HG03280 (cell line): ENCODE data around the gene UNC5C.

ENCODE experiments used
- ATAC-seq: cut with Tn5 transposase; IDR thresholded peaks from one replicate; pipeline ENCODE4 v1.9.1; 2021; ENCODE audit warnings: mild to moderate bottlenecking, moderate library complexity; ENCODE audit not compliant: unreplicated experiment

The UNC5C gene

GRCh38 chr4:95409750-95410149, 139.0 kb downstream of the UNC5C start:
- no peak for ATAC-seq

- ATAC-seq = no peak
These were observed 139.6 kb downstream of the UNC5C start for GRCh38 chr4:95409127-95409526.

GRCh38 chr4:95402299-95402698, 146.5 kb downstream of the UNC5C start:
- no peak for ATAC-seq

GRCh38 chr4:95398217-95398616, 150.6 kb downstream of the UNC5C start:
- ATAC-seq = no peak

DNA sequence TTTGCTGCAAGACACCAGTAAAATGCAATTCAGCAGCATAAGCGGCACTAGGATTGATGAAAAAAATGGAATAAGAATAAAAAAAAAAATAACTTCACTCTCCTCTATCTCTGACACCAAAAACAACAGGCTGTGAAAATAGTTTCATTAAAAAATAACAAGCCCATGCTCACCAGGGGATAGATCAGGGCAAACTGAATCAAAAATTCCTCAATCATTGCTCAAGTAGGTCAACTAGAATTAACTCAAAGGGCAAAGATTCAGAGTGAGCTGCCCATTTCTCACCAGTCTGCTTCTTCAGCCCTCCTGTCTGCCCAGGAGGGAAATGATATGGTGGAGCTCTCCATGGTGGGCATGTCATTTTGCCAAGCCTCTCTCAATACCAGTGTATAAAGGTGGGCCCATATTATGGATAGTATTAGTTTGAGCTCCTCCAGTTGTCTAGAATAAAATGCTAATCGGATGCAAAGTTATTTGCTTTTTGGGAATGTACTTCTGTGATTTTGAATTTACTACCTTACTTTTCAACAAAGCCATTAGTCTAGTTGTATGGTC, 153.9 kb downstream of the UNC5C start:
- no peak for ATAC-seq

- ATAC-seq = no peak
These were observed 155.0 kb downstream of the UNC5C start for GRCh38 chr4:95393821-95394220.

DNA sequence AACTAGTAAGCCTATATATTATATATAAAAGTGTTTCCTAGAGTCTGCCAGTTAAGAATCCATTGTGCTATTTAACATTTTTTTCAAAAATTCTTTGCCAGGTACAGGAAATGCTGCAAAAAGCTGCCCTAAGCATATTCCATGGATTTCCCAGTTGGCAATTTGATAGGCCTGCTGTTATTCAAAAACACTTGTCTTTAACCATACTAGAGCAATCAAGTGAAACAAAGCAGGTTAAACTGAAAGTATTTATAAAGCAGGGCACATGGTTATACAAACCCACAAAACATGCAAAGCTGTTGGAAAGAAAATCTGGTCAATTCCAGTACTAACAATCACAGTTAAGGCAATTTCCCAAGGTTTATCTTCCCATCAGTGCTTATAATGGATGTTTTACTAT, 159.9 kb downstream of the UNC5C start:
- no peak for ATAC-seq

DNA sequence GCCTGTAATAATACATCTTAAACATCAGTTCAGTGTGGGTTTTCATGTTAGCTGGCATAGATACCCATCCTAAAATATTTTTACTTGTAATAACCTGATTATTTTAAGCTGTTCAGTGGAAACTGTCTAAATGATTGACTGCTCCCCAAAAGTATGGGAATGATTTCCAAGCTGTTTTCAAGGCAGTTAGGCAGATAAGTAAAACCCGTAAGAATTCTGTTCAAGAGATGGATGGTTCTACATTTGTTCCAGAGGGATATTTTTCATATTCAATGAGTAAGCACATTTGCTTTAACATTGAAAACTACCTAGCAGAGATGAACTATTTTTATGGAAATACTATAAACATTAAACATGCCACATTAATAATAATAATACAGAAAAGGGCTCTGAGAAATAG, 161.1 kb downstream of the UNC5C start:
- no peak for ATAC-seq

GRCh38 chr4:95386410-95386809, 162.4 kb downstream of the UNC5C start:
- no peak for ATAC-seq

GRCh38 chr4:95381843-95382580, 166.8 kb downstream of the UNC5C start:
- no peak for ATAC-seq

DNA sequence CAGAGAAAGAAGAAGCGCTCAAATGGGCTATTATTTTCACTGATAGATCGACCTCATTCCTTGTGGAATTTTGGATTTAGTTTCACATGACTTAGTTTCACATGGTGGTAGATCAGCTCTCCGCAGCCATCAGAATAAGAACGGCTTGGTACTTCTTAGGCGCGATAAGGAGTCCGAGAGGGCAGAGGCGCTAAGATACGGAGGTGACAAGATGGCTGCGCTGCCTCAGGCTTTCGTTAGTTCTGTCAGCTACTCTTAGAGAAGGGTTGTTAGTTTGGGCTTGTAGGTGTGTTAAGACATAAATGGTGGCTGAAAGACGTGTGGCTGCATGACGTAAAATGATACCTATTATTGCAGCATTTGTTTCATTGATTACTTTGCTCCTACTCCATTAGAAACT, 169.1 kb downstream of the UNC5C start:
- ATAC-seq = no peak

DNA sequence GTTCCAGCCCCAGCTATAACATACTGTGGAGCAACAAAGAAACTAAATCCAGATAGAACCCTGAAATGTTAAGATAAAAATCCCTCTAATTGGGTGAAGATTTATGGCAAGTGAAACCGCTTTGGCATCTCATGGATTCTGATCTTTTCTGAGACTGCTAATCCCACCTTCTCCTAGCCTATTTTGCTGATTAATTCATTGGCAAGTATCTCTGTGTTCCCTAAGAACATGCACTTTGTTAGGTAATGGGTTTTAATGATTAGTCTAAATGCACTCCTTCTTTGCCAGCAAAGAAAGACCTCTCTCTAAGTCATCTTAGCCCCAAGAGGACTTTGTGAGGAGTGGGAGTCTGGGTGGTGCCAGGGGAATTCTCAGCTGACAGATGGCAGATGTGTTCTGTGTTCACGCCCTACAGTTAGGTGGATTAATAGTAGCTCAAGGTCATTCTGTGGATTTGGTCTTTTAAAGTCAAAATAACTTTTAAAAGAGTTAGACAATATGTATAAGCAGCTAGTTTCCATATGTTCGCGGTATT, 171.3 kb downstream of the UNC5C start:
- ATAC-seq = no peak

GRCh38 chr4:95371476-95372224, 177.1 kb downstream of the UNC5C start:
- no peak for ATAC-seq

DNA sequence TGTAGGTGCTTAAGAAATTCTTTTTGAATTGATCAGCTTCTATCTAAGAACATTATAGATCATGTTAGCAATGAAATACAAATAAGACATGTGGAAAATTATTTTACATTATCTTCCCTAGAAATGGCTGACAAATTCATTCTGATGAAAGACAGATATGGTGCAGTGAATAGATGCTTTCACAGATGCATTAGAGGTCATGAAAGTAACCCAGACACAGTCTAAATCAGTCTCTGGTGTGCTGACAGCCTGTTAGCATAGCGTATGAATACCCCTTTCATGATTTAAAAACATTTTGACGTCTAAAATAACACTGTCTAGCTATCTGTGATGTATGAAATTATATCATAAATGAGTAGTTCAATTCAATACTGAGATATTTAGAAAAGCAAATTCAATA, 180.9 kb downstream of the UNC5C start:
- ATAC-seq = no peak

DNA sequence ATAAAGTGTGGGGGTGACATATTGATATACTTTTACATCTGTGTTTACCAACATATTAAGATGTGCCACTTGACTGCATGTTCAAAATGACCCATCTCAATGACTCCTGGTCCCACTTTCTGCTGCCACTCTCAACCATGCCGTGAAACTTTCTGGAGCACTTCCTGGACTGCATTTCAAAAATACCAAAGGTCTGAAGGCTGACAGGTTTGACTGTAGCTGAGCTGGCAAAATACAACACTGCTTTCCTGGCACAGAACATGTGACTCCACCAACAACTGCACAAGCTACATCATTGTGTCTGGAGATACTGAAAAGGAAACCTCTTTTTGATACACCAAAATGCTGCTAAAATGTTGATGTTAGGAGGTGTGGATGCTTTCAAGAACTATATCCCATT, 184.8 kb downstream of the UNC5C start:
- ATAC-seq = no peak

GRCh38 chr4:95363559-95363925, 185.2 kb downstream of the UNC5C start:
- ATAC-seq = no peak

GRCh38 chr4:95362906-95363558, 185.7 kb downstream of the UNC5C start:
- no peak for ATAC-seq

DNA sequence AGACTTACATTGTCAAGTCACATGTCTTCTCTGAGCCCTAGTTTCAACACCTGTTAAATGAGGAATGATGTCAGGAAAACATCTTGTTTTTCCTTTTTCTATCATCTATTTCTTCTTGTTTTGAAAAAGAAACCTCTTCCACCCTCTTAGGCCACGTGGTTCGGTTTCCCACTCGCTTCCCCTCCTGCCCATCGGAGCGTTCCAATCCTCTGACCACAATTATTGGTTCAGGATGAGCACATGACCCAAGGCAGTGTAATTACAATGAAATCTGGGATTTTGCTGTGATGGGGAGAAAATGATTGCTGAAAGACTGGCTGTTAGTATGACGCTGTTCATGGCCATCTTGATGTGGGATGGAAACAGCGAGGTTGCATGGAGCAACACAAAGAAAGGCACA, 186.7 kb downstream of the UNC5C start:
- ATAC-seq = no peak

GRCh38 chr4:95361696-95361965, 187.1 kb downstream of the UNC5C start:
- no peak for ATAC-seq

- ATAC-seq = no peak
These were observed 187.7 kb downstream of the UNC5C start for GRCh38 chr4:95360906-95361695.
